ENCODE measurements around the gene TEKT2. TPM values are rescaled to one million over a fixed set of nuclear protein-coding genes. Genes with fewer than 3 reads are reported as not detected.

Gene TEKT2, protein sequence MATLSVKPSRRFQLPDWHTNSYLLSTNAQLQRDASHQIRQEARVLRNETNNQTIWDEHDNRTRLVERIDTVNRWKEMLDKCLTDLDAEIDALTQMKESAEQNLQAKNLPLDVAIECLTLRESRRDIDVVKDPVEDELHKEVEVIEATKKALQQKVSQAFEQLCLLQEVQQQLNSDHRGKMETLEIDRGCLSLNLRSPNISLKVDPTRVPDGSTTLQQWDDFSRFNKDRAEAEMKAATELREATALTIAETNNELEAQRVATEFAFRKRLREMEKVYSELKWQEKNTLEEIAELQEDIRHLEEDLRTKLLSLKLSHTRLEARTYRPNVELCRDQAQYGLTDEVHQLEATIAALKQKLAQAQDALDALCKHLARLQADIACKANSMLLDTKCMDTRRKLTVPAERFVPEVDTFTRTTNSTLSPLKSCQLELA
- total RNA-seq, result 0.90 TPM in 1 of 2 replicates, not detected in the other

DNA sequence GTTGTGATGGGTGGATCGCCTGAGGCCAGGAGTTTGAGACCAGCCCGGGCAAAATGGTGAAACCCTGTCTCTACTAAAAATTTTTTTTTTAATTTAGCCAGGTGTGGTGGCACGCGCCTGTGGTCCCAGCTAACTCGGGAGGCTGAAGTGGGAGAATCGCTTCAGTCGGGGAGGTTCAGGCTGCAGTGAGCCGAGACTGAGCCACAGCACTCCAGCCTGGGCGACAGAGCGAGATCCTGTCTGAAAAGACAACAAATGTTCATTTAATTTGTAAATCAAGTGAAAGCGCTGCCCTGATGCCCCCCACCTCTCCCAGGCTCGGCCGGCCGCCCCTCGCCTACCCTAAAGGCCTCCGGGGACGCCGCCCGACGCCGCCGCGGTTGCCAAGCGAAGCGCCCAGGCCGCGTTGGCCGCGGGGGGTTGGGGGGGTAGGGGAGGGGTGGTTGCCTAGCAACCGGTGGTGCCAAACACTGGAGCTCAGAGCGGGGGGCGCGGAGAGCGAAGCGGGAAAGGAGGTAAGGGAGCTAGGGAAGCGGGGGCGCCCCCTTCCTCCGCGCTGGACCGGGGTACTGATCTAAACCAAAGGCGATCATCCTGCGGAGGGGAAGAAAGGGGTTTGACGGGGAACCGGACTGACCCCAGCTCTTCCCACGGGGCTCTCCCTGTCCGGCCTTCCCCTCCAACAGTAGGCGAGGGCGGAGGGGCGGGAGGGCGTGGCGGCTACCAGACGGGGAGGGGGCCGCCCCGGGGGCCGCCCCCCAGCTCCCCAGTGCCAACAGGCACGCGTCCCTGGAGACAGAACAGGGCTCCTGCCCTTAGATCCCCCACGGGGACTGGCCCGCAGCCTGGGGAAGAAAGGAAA, at the start of gene TEKT2:
TSS of gene TEKT2 (plus strand) at position 460 of the 862 bp plus-strand sequence. CDS start 828 bp downstream, outside the sequence.

GRCh38 chr1:36088577-36089392, 4.9 kb downstream of the TEKT2 start, which contains the start of gene ADPRS:
Gene ADPRS (plus strand): TSS chr1:36088892. CDS start chr1:36088905, 13 bp downstream.

GRCh38 chr1:36125129-36125991, 41.5 kb downstream of the TEKT2 start, which contains the start of gene COL8A2:
Gene COL8A2 (minus strand): TSS chr1:36125222. CDS start chr1:36100242, 24,980 bp downstream.

Other genes starting within 250 kb of the TEKT2 start
- 7.6 and 16.2 TPM in 2 replicates for gene AGO1, start 200.9 kb upstream of the TEKT2 start, total RNA-seq
- gene AGO3, start 153.0 kb upstream of the TEKT2 start, total RNA-seq, result 4.7 and 14.1 TPM in 2 replicates
- 36.1 and 40.6 TPM in 2 replicates for gene ADPRS, start 4.8 kb downstream of the TEKT2 start, total RNA-seq
- gene COL8A2, start 41.1 kb downstream of the TEKT2 start, total RNA-seq, result 1.4 and 1.5 TPM in 2 replicates
- 74.9 and 95.9 TPM in 2 replicates for gene TRAPPC3, start 65.4 kb downstream of the TEKT2 start, total RNA-seq
- 117 and 192 TPM in 2 replicates for gene MAP7D1, start 72.1 kb downstream of the TEKT2 start, total RNA-seq
- gene THRAP3, start 140.3 kb downstream of the TEKT2 start, total RNA-seq, result 58.3 and 69.5 TPM in 2 replicates
- gene SH3D21, start 222.3 kb downstream of the TEKT2 start, total RNA-seq, result 3.6 and 4.7 TPM in 2 replicates
- gene EVA1B, start 239.6 kb downstream of the TEKT2 start, total RNA-seq, result 209 and 221 TPM in 2 replicates

Measured in cardiac atrium fibroblast (primary cell).